HG02870 (cell line): Measurements from ENCODE around the gene CXXC5.
A peak's percentile ranks its signal among the peaks of the same experiment; 100 is the strongest.
"Not testable (repeated sequence)": the region's sequence is repeated elsewhere in the genome, so short reads cannot be mapped to it uniquely, and the experiment has no call there.

Experiments
- ATAC-seq: cut with Tn5 transposase; IDR thresholded peaks from one replicate; pipeline ENCODE4 v1.9.1; 2021; ENCODE audit warnings: mild to moderate bottlenecking, moderate library complexity; ENCODE audit not compliant: unreplicated experiment

Gene CXXC5

GRCh38 chr5:139648205-139649081, at the start of gene CXXC5:
TSS of gene CXXC5 (plus strand) at chr5:139648349. CDS start at chr5:139680524, 32,175 bp downstream.
- ATAC-seq, result no peak

- ATAC-seq, result not testable (repeated sequence)
Observed at GRCh38 chr5:139598601-139598965, 49.6 kb upstream of the CXXC5 start.

GRCh38 chr5:139600336-139600949, 47.7 kb upstream of the CXXC5 start:
- no peak for ATAC-seq

GRCh38 chr5:139601429-139601828, 46.7 kb upstream of the CXXC5 start:
- ATAC-seq, result no peak

GRCh38 chr5:139601948-139602347, 46.2 kb upstream of the CXXC5 start:
- not testable (repeated sequence) for ATAC-seq

GRCh38 chr5:139605887-139606286, 42.3 kb upstream of the CXXC5 start:
- no peak for ATAC-seq

- ATAC-seq, result peak; percentile 62
Observed at GRCh38 chr5:139611703-139612584, 36.2 kb upstream of the CXXC5 start.

GRCh38 chr5:139619861-139620260, 28.3 kb upstream of the CXXC5 start:
- ATAC-seq, result no peak

GRCh38 chr5:139625398-139625797, 22.8 kb upstream of the CXXC5 start:
- not testable (repeated sequence) for ATAC-seq

- no peak for ATAC-seq
Observed at GRCh38 chr5:139630855-139631254, 17.3 kb upstream of the CXXC5 start.

- no peak for ATAC-seq
Observed at GRCh38 chr5:139631520-139632165, 16.5 kb upstream of the CXXC5 start.

GRCh38 chr5:139633295-139634027, 14.7 kb upstream of the CXXC5 start:
- peak; percentile 23 for ATAC-seq

- ATAC-seq, result no peak
Observed at GRCh38 chr5:139634028-139634325, 14.2 kb upstream of the CXXC5 start.

- ATAC-seq, result no peak
Observed at GRCh38 chr5:139634541-139634940, 13.6 kb upstream of the CXXC5 start.

GRCh38 chr5:139635191-139635590, 13.0 kb upstream of the CXXC5 start:
- ATAC-seq, result no peak

- no peak for ATAC-seq
Observed at GRCh38 chr5:139635606-139636206, 12.4 kb upstream of the CXXC5 start.

GRCh38 chr5:139636207-139636792, 11.8 kb upstream of the CXXC5 start:
- ATAC-seq, result peak; percentile 79

GRCh38 chr5:139636975-139637408, 11.2 kb upstream of the CXXC5 start:
- no peak for ATAC-seq

- ATAC-seq, result no peak
Observed at GRCh38 chr5:139637438-139638089, 10.6 kb upstream of the CXXC5 start.
